Vagina (tissue), 2 donors: ENCODE data around the gene LSM5.

ENCODE experiments used
- POLR2A ChIP-seq, 2 donors: fragments of 450-650 bp; IDR thresholded peaks; one replicate each; pipeline ENCODE4 v1.6.1; 2017; ENCODE audit warnings: antibody characterized with exemption in 2 of 2, mild to moderate bottlenecking in 2 of 2, moderate library complexity in 2 of 2
- POLR2AphosphoS5 ChIP-seq, 2 donors: sonication (generic); formaldehyde crosslinking; IDR thresholded peaks; one replicate each; pipeline ENCODE4 v1.9.0; 2017; ENCODE audit warnings: antibody characterized with exemption in 2 of 2, mild to moderate bottlenecking in 2 of 2, low read depth in 1 of 2; ENCODE audit not compliant: insufficient read depth in 1 of 2
- TF ChIP-seq, protein P1 (sequence below), 3 experiments: fragments of 450-650 bp in 2 of 3; fragments of 200-600 bp in 1 of 3; sonication (generic) in 1 of 3; IDR thresholded peaks; one replicate each; pipeline ENCODE4 v1.5.1; 2017 to 2019; ENCODE audit warnings: antibody characterized with exemption in 3 of 3, mild to moderate bottlenecking in 2 of 3, moderate library complexity in 2 of 3

DNA sequence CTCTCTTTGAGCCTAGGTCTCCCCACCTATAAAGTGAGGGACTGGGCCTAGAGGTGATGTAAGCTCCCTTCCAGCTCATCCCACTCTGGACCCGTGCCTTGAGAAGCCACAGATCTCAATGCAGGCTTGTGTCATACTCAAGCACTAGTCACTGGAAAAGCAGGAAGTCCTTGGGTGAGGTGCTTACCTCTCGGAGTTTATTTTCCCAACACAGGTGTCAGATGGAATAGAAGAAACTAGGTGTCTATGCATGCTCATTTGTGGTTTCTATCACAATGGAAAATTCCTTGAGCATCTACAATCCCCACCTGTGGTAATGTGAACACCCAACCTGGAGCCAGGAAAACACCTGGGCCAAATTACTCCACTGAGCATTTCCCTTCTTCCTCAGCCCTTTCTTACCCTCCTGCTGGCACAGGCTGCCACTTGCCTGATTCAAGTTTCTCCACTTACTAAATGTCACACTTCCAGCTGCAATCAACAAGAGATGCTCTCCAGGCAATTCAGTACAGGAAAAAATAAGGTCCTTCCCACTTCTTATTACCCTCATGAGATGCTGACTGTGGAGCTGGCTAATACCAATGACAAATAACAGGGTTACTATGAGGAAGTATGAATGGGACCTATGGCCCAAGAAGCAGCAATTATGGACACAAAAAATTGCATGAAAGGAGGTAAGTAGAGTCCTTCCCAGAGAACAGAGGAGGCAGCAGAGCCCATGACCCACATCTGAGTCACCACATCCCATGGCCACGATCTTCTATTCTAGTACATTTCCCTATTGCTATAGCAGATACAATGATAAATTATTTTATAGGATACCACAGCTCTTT, 13.1 kb downstream of the LSM5 start:
- TF ChIP-seq POLR2A (IDR thresholded peaks at IDR 0.05) (no peak), POLR2AphosphoS5 (IDR thresholded peaks at IDR 0.05; ENCODE audit: insufficient read depth in 1 of 2, low read depth in 1 of 2) (no peak)
- TF ChIP-seq, protein P1, sequence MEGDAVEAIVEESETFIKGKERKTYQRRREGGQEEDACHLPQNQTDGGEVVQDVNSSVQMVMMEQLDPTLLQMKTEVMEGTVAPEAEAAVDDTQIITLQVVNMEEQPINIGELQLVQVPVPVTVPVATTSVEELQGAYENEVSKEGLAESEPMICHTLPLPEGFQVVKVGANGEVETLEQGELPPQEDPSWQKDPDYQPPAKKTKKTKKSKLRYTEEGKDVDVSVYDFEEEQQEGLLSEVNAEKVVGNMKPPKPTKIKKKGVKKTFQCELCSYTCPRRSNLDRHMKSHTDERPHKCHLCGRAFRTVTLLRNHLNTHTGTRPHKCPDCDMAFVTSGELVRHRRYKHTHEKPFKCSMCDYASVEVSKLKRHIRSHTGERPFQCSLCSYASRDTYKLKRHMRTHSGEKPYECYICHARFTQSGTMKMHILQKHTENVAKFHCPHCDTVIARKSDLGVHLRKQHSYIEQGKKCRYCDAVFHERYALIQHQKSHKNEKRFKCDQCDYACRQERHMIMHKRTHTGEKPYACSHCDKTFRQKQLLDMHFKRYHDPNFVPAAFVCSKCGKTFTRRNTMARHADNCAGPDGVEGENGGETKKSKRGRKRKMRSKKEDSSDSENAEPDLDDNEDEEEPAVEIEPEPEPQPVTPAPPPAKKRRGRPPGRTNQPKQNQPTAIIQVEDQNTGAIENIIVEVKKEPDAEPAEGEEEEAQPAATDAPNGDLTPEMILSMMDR (IDR thresholded peaks at IDR 0.05), result no peak
